Upper lobe of right lung (tissue), 1 donor: ENCODE measurements around the gene AP4B1. TPM values are rescaled to one million over a fixed set of nuclear protein-coding genes. Genes with fewer than 3 reads are reported as not detected.
"Not testable (repeated sequence)": the region's sequence is repeated elsewhere in the genome, so short reads cannot be mapped to it uniquely, and the experiment has no call there.

Experiments
- ATAC-seq: fragments of 200-7000 bp; cut with Tn5 transposase; one replicate; pipeline ENCODE4 v1.9.1; 2020; ENCODE audit warnings: mild to moderate bottlenecking, moderate library complexity
- DNase-seq: peaks from one replicate; pipeline ENCODE4 v3.0.0-alpha.2; 2020
- H3K27ac ChIP-seq: fragments of 200-600 bp; one replicate; pipeline ENCODE4 v1.8.0; 2022
- H3K27me3 ChIP-seq: fragments of 200-600 bp; one replicate; pipeline ENCODE4 v1.8.0; 2022; ENCODE audit warnings: mild to moderate bottlenecking
- H3K36me3 ChIP-seq: fragments of 200-600 bp; one replicate; pipeline ENCODE4 v1.8.0; 2022
- H3K4me1 ChIP-seq: fragments of 200-600 bp; one replicate; pipeline ENCODE4 v1.8.0; 2022
- H3K4me3 ChIP-seq: fragments of 200-600 bp; one replicate; pipeline ENCODE4 v1.8.0; 2022; ENCODE audit warnings: mild to moderate bottlenecking
- H3K9me3 ChIP-seq: fragments of 200-600 bp; one replicate; pipeline ENCODE4 v1.8.0; 2022
- intact Hi-C: fragments of 100-400 bp; cut with DNase I; formaldehyde crosslinking; loops from one replicate; pipeline ENCODE4 v1.11.0; 2022
- long read RNA-seq: library from polyadenylated mRNA; unstranded; transcript quantifications from one replicate; pipeline ENCODE4 v2.0.0, GENCODE V29; 2021
- total RNA-seq: library from RNA; stranded (reverse); fragmentation: NEBNext Ultra II Directional; extraction: Animal tissue kit (Norgen Biotek cat#: 25700); gene quantifications from one replicate; pipeline ENCODE4 v1.2.1, GENCODE V29; 2021
- TF ChIP-seq, protein P1 (sequence below): fragments of 200-600 bp; IDR thresholded peaks from one replicate; pipeline ENCODE4 v1.8.0; 2022; ENCODE audit warnings: antibody characterized with exemption
- donor health status: DM: no; HTN: yes; CAD: no; lungs with severe emphysema.

The AP4B1 gene
- total RNA-seq = 16.1 TPM
- long read RNA-seq, partial matches to known transcripts = 5 of 18 reads
- long read RNA-seq, other reads (novel, unspliced or antisense) = 9 of 18 reads

DNA sequence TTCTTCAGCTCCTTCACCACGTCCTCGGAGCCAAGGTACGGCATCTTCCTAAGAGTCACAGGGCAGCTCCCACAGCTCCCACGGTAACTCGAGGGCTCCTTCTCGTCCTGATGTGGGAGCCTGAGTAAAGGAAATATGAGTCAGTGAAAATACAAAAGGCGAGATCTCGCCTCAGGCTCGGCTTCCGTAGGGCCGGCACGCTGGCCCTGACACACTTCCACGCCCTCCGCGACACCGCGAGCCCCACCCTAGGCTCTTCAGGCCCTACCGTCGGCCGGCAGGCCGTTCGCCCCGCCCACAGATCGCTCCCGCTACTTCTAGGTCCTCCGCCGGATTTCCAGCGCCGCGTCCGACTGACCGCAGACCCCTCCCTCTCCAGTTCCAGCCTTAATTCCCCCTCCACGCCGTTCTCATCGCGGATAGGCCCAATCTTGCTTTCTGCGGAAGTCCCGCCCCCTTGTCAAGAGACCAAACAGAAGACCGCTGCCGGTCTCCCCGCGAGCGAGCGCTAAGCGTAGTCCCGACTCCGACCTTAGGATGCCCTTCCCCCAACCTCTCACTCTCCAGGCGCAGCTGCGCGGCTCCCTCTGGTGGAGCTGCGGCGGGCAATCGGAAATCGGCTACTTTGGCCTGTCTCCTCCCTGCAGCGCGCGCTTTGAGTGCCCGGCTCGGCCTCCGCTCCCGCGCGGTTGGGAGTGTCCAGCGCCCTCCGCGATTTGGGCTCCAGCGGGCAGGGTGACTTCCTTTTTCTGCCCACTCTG is at the start of gene AP4B1, which contains the start of gene DCLRE1B:
Gene AP4B1 (minus strand): TSS at position 126 of the 761 bp plus-strand sequence. CDS start 82 bp downstream, at position 44.
Gene DCLRE1B (plus strand): TSS at position 653 of the 761 bp plus-strand sequence. CDS start 261 bp downstream, outside the sequence.
- intact Hi-C loops = no loop called here

DNA sequence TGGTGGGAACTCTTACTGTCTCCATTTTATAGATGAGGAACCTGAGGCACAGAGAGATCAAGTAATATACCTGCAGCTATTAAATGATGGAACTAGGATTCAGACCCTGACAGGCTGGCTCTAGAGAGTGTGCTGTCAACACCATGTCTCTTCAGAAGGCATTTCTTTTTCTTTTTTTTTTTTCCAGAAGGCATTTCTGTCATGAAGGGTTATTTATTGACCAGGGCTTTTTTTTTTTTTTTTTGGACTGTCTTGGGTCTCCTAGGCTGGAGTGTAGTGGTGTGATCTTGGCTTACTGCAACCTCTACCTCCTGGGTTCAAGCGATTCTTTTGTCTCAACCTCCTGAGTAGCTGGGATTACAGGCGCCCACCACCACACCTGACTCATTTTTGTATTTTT is 47.1 kb upstream of the AP4B1 start:
- TF ChIP-seq, protein P1, sequence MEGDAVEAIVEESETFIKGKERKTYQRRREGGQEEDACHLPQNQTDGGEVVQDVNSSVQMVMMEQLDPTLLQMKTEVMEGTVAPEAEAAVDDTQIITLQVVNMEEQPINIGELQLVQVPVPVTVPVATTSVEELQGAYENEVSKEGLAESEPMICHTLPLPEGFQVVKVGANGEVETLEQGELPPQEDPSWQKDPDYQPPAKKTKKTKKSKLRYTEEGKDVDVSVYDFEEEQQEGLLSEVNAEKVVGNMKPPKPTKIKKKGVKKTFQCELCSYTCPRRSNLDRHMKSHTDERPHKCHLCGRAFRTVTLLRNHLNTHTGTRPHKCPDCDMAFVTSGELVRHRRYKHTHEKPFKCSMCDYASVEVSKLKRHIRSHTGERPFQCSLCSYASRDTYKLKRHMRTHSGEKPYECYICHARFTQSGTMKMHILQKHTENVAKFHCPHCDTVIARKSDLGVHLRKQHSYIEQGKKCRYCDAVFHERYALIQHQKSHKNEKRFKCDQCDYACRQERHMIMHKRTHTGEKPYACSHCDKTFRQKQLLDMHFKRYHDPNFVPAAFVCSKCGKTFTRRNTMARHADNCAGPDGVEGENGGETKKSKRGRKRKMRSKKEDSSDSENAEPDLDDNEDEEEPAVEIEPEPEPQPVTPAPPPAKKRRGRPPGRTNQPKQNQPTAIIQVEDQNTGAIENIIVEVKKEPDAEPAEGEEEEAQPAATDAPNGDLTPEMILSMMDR = no peak
- H3K27me3 ChIP-seq = no peaks in the 10 kb centered on the region
- no peak overlapping the region for H3K4me3 ChIP-seq
- peaks cover 38% of the 10 kb centered on the region for H3K4me1 ChIP-seq
- H3K9me3 ChIP-seq = no peaks in the 10 kb centered on the region
- no peak for ATAC-seq
- H3K36me3 ChIP-seq = peaks cover 31% of the 10 kb centered on the region
- DNase-seq = no peak
- intact Hi-C loops = no loop called here
- no peak overlapping the region for H3K27ac ChIP-seq

More for the DNA sequence above, at the start of gene AP4B1, which contains the start of gene DCLRE1B:
- ATAC-seq = peak; percentile 97
- Histone ChIP-seq H3K27me3 (no peaks in the 10 kb centered on the region), H3K4me3 (peak within 1 kb of the TSS; percentile 76), H3K36me3 (peaks cover 31% of the 10 kb centered on the region), H3K4me1 (peaks cover 10% of the 10 kb centered on the region), H3K27ac (peak within 1 kb of the TSS; percentile 88), H3K9me3 (no peaks in the 10 kb centered on the region)
- DNase-seq = peak; percentile 100
- TF ChIP-seq, protein P1 = peak; percentile 68

DNA sequence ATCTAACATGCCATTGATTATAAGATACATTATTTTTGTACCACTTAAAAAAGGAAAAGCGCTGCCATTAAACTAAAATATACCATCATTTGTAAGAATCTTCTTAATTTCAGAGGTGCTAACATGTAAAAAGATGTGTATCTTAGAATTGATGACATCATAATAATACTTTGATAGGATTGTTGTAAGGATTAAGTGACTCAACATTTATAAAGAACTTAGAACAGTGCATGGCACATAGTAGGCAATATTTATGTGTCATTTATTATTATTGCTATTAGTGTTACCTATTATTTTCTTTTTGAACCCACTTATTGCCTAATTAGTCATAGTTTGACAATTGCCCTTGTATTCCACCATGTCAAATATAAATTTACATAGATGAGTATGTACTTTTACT is 46.3 kb upstream of the AP4B1 start:
- H3K36me3 ChIP-seq = peaks cover 23% of the 10 kb centered on the region
- H3K9me3 ChIP-seq = no peaks in the 10 kb centered on the region
- ATAC-seq (no peak), DNase-seq (no peak)
- H3K27me3 ChIP-seq = no peaks in the 10 kb centered on the region
- TF ChIP-seq, protein P1 = no peak
- H3K4me3 ChIP-seq = no peak overlapping the region
- intact Hi-C loops = no loop called here
- H3K4me1 ChIP-seq = peaks cover 46% of the 10 kb centered on the region
- H3K27ac ChIP-seq = no peak overlapping the region

DNA sequence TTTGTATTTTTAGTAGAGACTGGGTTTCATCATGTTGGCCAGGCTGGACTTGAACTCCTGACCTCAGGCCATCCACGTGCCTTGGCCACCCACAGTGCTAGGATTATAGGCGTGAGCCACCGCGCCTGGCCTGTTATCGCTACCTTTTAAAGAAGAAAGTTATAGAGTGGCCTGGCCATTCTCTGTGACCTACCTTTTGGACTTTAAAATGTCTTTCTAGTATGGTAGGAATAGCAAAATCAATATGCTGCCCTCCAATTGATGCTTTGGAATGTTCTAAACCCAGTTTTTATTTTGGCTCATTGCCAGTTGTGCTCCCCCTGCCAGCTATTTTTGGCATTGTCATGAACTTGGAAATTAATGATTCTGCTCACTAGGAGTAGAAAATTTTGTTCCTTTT is 44.4 kb upstream of the AP4B1 start:
- no peaks in the 10 kb centered on the region for H3K9me3 ChIP-seq
- intact Hi-C loops = no loop called here

DNA sequence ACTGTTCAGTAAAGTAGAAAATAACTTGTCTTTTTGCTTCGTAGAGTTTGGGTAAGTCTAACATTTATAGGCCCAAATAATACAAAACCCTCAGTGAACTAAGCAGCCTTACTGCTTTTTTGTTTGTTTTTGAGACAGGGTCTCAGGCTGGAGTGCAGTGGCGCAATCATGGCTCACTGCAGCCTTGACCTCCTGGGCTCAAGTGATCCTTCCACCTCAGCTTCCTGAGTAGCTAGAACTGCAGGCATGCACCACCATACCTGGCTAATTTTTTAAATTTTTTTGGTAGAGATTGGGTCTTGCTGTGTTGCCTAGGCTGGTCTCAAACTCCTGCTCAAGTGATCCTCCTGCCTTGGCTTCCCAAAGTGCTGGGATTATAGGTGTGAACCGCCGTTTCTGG is 43.6 kb upstream of the AP4B1 start:
- ATAC-seq, H3K27me3 ChIP-seq, H3K36me3 ChIP-seq, DNase-seq, intact Hi-C loops, H3K4me3 ChIP-seq, H3K9me3 ChIP-seq: not testable (repeated sequence)
- peaks cover 47% of the 10 kb centered on the region for H3K4me1 ChIP-seq
- H3K27ac ChIP-seq = peak overlapping the region; percentile 53

More for the DNA sequence above, 44.4 kb upstream of the AP4B1 start:
- no peak for ATAC-seq
- Histone ChIP-seq H3K27ac (no peak overlapping the region), H3K36me3 (peaks cover 7% of the 10 kb centered on the region), H3K4me1 (peaks cover 47% of the 10 kb centered on the region), H3K4me3 (no peak overlapping the region), H3K27me3 (no peaks in the 10 kb centered on the region)
- no peak for DNase-seq
- TF ChIP-seq, protein P1 = peak; percentile 38

DNA sequence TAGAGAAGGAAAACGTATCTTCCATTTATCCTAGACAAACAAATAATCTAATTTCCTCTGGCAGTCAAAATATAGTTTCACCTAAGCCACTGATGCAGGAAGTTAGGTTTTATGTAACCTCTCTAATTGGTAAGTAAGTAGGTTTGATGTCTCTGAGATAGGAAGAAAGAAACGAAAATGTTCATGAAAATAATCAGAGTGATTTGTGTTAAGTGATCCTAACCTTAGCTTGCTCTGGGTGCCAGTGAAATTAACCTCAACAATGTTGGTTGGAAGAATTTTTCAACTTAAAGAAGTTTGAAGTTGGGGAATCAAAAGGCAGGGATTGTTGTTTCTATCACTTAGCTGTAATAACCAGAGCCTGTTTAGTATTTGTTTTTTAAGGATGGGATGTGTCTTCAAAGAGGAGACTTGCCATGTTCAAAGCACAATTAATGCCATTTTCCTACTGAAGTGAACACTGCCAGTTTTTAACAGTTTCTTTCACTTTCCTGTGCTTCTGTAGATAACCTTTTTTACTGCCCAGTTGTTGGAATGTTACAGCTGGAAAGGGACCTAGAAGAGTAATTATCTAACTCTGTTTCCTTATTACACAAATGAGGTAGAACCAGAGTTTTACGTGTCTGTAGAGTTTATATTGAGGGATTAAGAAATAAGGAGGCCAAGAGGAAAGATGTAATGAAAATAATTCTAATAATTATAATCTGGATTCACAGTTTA is 42.9 kb upstream of the AP4B1 start:
- Histone ChIP-seq H3K36me3 (peaks cover 2% of the 10 kb centered on the region), H3K4me3 (no peak overlapping the region), H3K4me1 (peaks cover 41% of the 10 kb centered on the region), H3K9me3 (no peaks in the 10 kb centered on the region), H3K27me3 (no peaks in the 10 kb centered on the region), H3K27ac (peak overlapping the region; percentile 53)
- no peak for ATAC-seq
- no peak for DNase-seq
- intact Hi-C loops = no loop called here
- TF ChIP-seq, protein P1 = no peak
